Bronchial epithelial cell (primary cell): Measurements from ENCODE around the gene PTPN21. TPM values are rescaled to one million over a fixed set of nuclear protein-coding genes. Genes with fewer than 3 reads are reported as not detected.

ENCODE experiments used
- DNase-seq: peaks from one replicate; pipeline ENCODE4 v3.0.0-alpha.2; 2010; ENCODE audit warnings: low read depth
- FAIRE-seq: peaks from 2 replicates; lab custom pipeline; 2011; peaks lifted over from hg19 to GRCh38; lab: Jason Lieb, UNC
- H3K27me3 ChIP-seq: 2 replicates; pipeline ENCODE4 v1.5.1; 2011; ENCODE audit warnings: low read length; ENCODE audit not compliant: control insufficient read depth, insufficient read depth
- H3K36me3 ChIP-seq: 2 replicates; pipeline ENCODE4 v1.5.1; 2011; ENCODE audit warnings: low read length; ENCODE audit not compliant: control insufficient read depth, insufficient read depth
- H3K4me3 ChIP-seq: 2 replicates; pipeline ENCODE4 v1.5.1; 2011; ENCODE audit warnings: mild to moderate bottlenecking, low read depth, low read length, control low read depth
- CTCF ChIP-seq: IDR thresholded peaks from 2 replicates; pipeline ENCODE4 v1.5.1; 2011; ENCODE audit warnings: mild to moderate bottlenecking, moderate library complexity, low read length, control low read depth, inconsistent platforms; ENCODE audit not compliant: insufficient read depth, severe bottlenecking
- total RNA-seq: library from RNA; depleted of rRNA; stranded (reverse); fragments of >200 nt; gene quantifications from 2 replicates; pipeline ENCODE4 v1.2.1, GENCODE V29; 2014

Gene PTPN21
- total RNA-seq = 6.1 and 7.6 TPM in 2 replicates

- H3K4me3 ChIP-seq = peak within 1 kb of the TSS; percentile 43
- no peak for TF ChIP-seq CTCF
- H3K27me3 ChIP-seq = no peaks in the 10 kb centered on the region
- FAIRE-seq (no peak), DNase-seq (peak; percentile 44)
- H3K36me3 ChIP-seq = no peaks in the 10 kb centered on the region
These were observed at the start of gene PTPN21 for GRCh38 chr14:88554457-88555286. Gene PTPN21 (minus strand): TSS chr14:88555007. CDS start chr14:88550417, 4,590 bp downstream.

GRCh38 chr14:88604212-88604611 is 49.4 kb upstream of the PTPN21 start:
- H3K4me3 ChIP-seq = no peak overlapping the region
- DNase-seq (no peak), FAIRE-seq (no peak)
- peaks cover 13% of the 10 kb centered on the region for H3K36me3 ChIP-seq
- no peaks in the 10 kb centered on the region for H3K27me3 ChIP-seq
- no peak for TF ChIP-seq CTCF

GRCh38 chr14:88599761-88600439 is 45.1 kb upstream of the PTPN21 start:
- TF ChIP-seq CTCF = no peak
- peaks cover 15% of the 10 kb centered on the region for H3K36me3 ChIP-seq
- H3K27me3 ChIP-seq = no peaks in the 10 kb centered on the region
- FAIRE-seq (no peak), DNase-seq (no peak)
- no peak overlapping the region for H3K4me3 ChIP-seq

GRCh38 chr14:88599326-88599725 is 44.5 kb upstream of the PTPN21 start:
- H3K36me3 ChIP-seq = peaks cover 15% of the 10 kb centered on the region
- no peaks in the 10 kb centered on the region for H3K27me3 ChIP-seq
- no peak overlapping the region for H3K4me3 ChIP-seq
- DNase-seq = no peak
- no peak for TF ChIP-seq CTCF
- FAIRE-seq = no peak

GRCh38 chr14:88598097-88598675 is 43.4 kb upstream of the PTPN21 start:
- no peaks in the 10 kb centered on the region for H3K27me3 ChIP-seq
- no peak for TF ChIP-seq CTCF
- no peak for DNase-seq
- peaks cover 16% of the 10 kb centered on the region for H3K36me3 ChIP-seq
- H3K4me3 ChIP-seq = no peak overlapping the region
- FAIRE-seq = no peak
